SK-N-SH treated with all-trans-retinoic acid at 6 μM for 48 hours (cell line): ENCODE results near the gene PROK2.

Experiments used
- ATAC-seq: fragments of 200-7000 bp; cut with Tn5 transposase; 3 replicates; pipeline ENCODE4 v1.9.1; 2020; ENCODE audit warnings: mild to moderate bottlenecking, moderate library complexity
- BACH2 ChIP-seq: fragments of 250-450 bp; sonication (Bioruptor Pico); IDR thresholded peaks from 2 replicates; pipeline ENCODE4 v1.9.0; 2021; ENCODE audit warnings: mild to moderate bottlenecking, borderline replicate concordance
- CREB5 ChIP-seq: fragments of 250-450 bp; sonication (Bioruptor Pico); IDR thresholded peaks from 2 replicates; pipeline ENCODE4 v1.5.1; 2020; ENCODE audit warnings: low read depth, mild to moderate bottlenecking, moderate library complexity
- CSDC2 ChIP-seq: fragments of 250-450 bp; sonication (Bioruptor Pico); IDR thresholded peaks from 2 replicates; pipeline ENCODE4 v1.5.0; 2020; ENCODE audit warnings: mild to moderate bottlenecking, moderate library complexity
- CSRNP3 ChIP-seq: fragments of 250-450 bp; sonication (Bioruptor Pico); IDR thresholded peaks from 2 replicates; pipeline ENCODE4 v1.5.1; 2021; ENCODE audit warnings: mild to moderate bottlenecking, moderate library complexity
- ESRRG ChIP-seq: fragments of 250-450 bp; sonication (Bioruptor Pico); IDR thresholded peaks from 2 replicates; pipeline ENCODE4 v1.6.1; 2021; ENCODE audit warnings: mild to moderate bottlenecking
- GLIS3 ChIP-seq: fragments of 250-450 bp; sonication (Bioruptor Pico); IDR thresholded peaks from 2 replicates; pipeline ENCODE4 v1.5.0; 2020; ENCODE audit warnings: mild to moderate bottlenecking, moderate library complexity
- ISL1 ChIP-seq: fragments of 250-450 bp; sonication (Bioruptor Pico); IDR thresholded peaks from 2 replicates; pipeline ENCODE4 v2.1.2; 2022; ENCODE audit warnings: mild to moderate bottlenecking, moderate library complexity
- PATZ1 ChIP-seq: fragments of 250-450 bp; sonication (Bioruptor Pico); IDR thresholded peaks from 2 replicates; pipeline ENCODE4 v1.8.0; 2020; ENCODE audit warnings: mild to moderate bottlenecking, moderate library complexity, borderline replicate concordance
- PPARA ChIP-seq: fragments of 250-450 bp; sonication (Bioruptor Pico); IDR thresholded peaks from 2 replicates; pipeline ENCODE4 v1.5.0; 2020; ENCODE audit warnings: mild to moderate bottlenecking, borderline replicate concordance
- SNAI2 ChIP-seq: fragments of 250-450 bp; sonication (Bioruptor Pico); IDR thresholded peaks from 2 replicates; pipeline ENCODE4 v1.5.0; 2020; ENCODE audit warnings: mild to moderate bottlenecking, moderate library complexity
- TCF4 ChIP-seq: fragments of 250-450 bp; sonication (Bioruptor Pico); IDR thresholded peaks from 2 replicates; pipeline ENCODE4 v1.8.0; 2021; ENCODE audit warnings: mild to moderate bottlenecking, moderate library complexity, borderline replicate concordance
- TOX ChIP-seq: fragments of 250-450 bp; sonication (Bioruptor Pico); IDR thresholded peaks from 2 replicates; pipeline ENCODE4 v1.8.0; 2021; ENCODE audit warnings: mild to moderate bottlenecking, moderate library complexity, borderline replicate concordance
- TSHZ2 ChIP-seq: fragments of 250-450 bp; sonication (Bioruptor Pico); IDR thresholded peaks from 2 replicates; pipeline ENCODE4 v1.5.0; 2020; ENCODE audit warnings: mild to moderate bottlenecking, moderate library complexity
- ZC3H10 ChIP-seq: fragments of 250-450 bp; sonication (Bioruptor Pico); IDR thresholded peaks from 2 replicates; pipeline ENCODE4 v1.5.1; 2021; ENCODE audit warnings: mild to moderate bottlenecking, moderate library complexity
- ZFP3 ChIP-seq: fragments of 250-450 bp; sonication (Bioruptor Pico); IDR thresholded peaks from 2 replicates; pipeline ENCODE4 v1.5.0; 2020; ENCODE audit warnings: mild to moderate bottlenecking, moderate library complexity
- ZNF70 ChIP-seq: fragments of 450-650 bp; formaldehyde crosslinking; IDR thresholded peaks from 2 replicates; pipeline ENCODE4 v1.5.0; 2020; ENCODE audit warnings: mild to moderate bottlenecking, moderate library complexity
- ZNF8 ChIP-seq: fragments of 450-650 bp; formaldehyde crosslinking; IDR thresholded peaks from 2 replicates; pipeline ENCODE4 v1.5.0; 2020; ENCODE audit warnings: mild to moderate bottlenecking, moderate library complexity

PROK2 gene

GRCh38 chr3:71763426-71763825 lies 21.5 kb downstream of the PROK2 start (continued):
- TF ChIP-seq TSHZ2 (CRISPR knock-in tag) (no peak), PPARA (CRISPR knock-in tag) (no peak), SNAI2 (CRISPR knock-in tag) (no peak), CSDC2 (no peak), PATZ1 (CRISPR knock-in tag) (no peak)

DNA sequence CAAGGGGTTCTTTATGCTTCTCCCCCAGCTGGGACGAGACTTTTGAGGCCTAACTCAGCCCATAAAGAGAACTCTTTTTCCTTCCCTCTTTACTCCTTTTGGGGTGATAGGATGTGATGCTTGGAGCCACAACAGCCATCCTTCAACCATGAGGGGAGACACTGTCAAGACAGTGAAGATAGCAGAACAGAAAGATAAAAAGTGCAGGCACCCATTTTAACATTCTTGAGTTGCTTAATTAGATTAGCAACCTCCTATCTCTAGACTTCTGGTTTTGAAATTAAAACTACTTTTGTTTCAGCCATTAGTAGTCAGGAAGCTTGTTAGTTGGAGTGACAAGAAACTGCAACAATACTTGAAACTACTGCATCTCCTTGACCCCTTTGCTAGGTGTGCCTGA lies 24.8 kb downstream of the PROK2 start:
- no peak for ATAC-seq
- TF ChIP-seq ISL1 (peak; percentile 90), CREB5 (CRISPR knock-in tag) (0 out of 2 replicates have a peak, but pooled peaks have one; percentile 51), GLIS3 (CRISPR knock-in tag) (no peak), CSRNP3 (CRISPR knock-in tag) (no peak), TCF4 (peak; percentile 65), ZC3H10 (CRISPR knock-in tag) (no peak), TSHZ2 (CRISPR knock-in tag) (peak; percentile 65; the same call in 1 of the 2 replicates), BACH2 (CRISPR knock-in tag) (no peak)
- TF ChIP-seq, all 23 proteins: peak for 4

GRCh38 chr3:71759401-71759800 lies 25.5 kb downstream of the PROK2 start:
- no peak for ATAC-seq
- TF ChIP-seq CSRNP3 (CRISPR knock-in tag) (no peak), TOX (no peak), TSHZ2 (CRISPR knock-in tag) (no peak), ISL1 (no peak), ZFP3 (CRISPR knock-in tag) (no peak), CSDC2 (no peak), PPARA (CRISPR knock-in tag) (no peak), PATZ1 (CRISPR knock-in tag) (no peak), ZNF70 (CRISPR knock-in tag) (no peak), CREB5 (CRISPR knock-in tag) (no peak), BACH2 (CRISPR knock-in tag) (no peak), ESRRG (CRISPR knock-in tag) (no peak), TCF4 (no peak), ZC3H10 (CRISPR knock-in tag) (no peak), ZNF8 (CRISPR knock-in tag) (no peak), SNAI2 (CRISPR knock-in tag) (no peak)
